Activated CD4-positive, alpha-beta T cell treated with anti-CD3 and anti-CD28 coated beads, Interleukin-2, amount 10 ng/mL, durations not matched to agents 24 days and 14 days (primary cell): ENCODE measurements around the gene KRTAP10-12. TPM values are rescaled to one million over a fixed set of nuclear protein-coding genes. Genes with fewer than 3 reads are reported as not detected.
"Not testable (repeated sequence)": the region's sequence is repeated elsewhere in the genome, so short reads cannot be mapped to it uniquely, and the experiment has no call there.

ENCODE experiments used
- DNase-seq: peaks from one replicate; pipeline ENCODE4 v3.0.0; 2022
- H3K27ac Mint-ChIP-seq: one replicate; pipeline ENCODE4 v1.8.0; 2022; ENCODE audit warnings: mild to moderate bottlenecking, mixed read lengths
- H3K27me3 Mint-ChIP-seq: one replicate; pipeline ENCODE4 v1.8.0; 2022; ENCODE audit warnings: mixed read lengths
- H3K36me3 Mint-ChIP-seq: one replicate; pipeline ENCODE4 v1.8.0; 2022; ENCODE audit warnings: low read depth, mild to moderate bottlenecking, mixed read lengths
- H3K4me1 Mint-ChIP-seq: one replicate; pipeline ENCODE4 v1.8.0; 2021; ENCODE audit warnings: mixed read lengths
- H3K4me3 Mint-ChIP-seq: one replicate; pipeline ENCODE4 v1.8.0; 2022; ENCODE audit warnings: mild to moderate bottlenecking, moderate library complexity, mixed read lengths
- H3K9me3 Mint-ChIP-seq: one replicate; pipeline ENCODE4 v1.8.0; 2021; ENCODE audit warnings: mixed read lengths
- intact Hi-C: fragments of 100-400 bp; cut with micrococcal nuclease; formaldehyde crosslinking; loops from one replicate; pipeline ENCODE4 v1.15.1; 2023
- total RNA-seq: library from RNA; stranded (reverse); gene quantifications from 2 replicates; pipeline ENCODE4 v1.2.3, GENCODE V29; 2022

The KRTAP10-12 gene
- total RNA-seq, 1 donor from 2014 or later, result not detected

DNA sequence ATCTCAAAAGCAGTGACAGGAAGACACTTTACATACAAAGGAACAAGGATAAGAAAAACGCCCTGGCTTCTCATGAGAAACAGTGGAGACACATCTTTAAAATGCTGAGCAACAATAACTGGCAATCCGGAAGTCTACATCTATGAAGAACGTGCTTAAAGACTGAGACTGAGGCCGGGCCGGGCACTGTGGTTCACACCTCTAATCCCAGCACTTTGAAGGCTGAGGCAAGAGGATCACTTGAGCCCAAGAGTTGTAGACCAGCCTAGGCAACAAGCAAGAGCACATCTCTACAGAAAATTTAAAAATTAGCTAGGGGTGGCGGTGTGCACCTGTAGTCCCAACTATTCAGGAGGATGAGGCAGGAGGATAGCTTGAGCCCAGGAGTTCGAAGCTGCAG, 12.9 kb upstream of the KRTAP10-12 start:
- Mint-ChIP-seq H3K27ac (no peak overlapping the region), H3K27me3 (peaks cover 18% of the 10 kb centered on the region), H3K36me3 (no peaks in the 10 kb centered on the region), H3K4me3 (no peak overlapping the region), H3K9me3 (peaks cover 4% of the 10 kb centered on the region), H3K4me1 (peaks cover 8% of the 10 kb centered on the region)
- no peak for DNase-seq
- intact Hi-C loops, result no loop called here

DNA sequence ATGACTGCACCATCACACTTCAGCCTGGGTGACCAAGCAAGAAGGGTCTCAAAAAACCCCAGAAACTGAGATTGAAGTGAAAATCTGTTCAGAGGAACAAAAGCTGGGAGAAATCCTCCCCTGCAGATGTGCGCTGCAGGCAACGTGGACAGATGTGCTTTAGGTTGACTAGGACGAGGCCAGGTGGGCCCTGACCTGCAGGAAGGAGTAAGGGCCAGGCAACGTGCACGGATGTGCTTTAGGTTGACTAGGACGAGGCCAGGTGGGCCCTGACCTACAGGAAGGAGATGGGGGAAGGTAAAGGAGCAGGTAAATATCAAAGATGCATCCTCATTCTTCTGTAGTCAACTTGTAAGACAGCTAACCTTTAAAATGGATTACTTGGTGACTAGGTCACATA, 12.5 kb upstream of the KRTAP10-12 start:
- peaks cover 8% of the 10 kb centered on the region for H3K4me1 Mint-ChIP-seq
- H3K4me3 Mint-ChIP-seq, result no peak overlapping the region
- intact Hi-C loops, result no loop called here
- DNase-seq, result no peak
- H3K36me3 Mint-ChIP-seq, result no peaks in the 10 kb centered on the region
- H3K27ac Mint-ChIP-seq, result no peak overlapping the region
- peaks cover 18% of the 10 kb centered on the region for H3K27me3 Mint-ChIP-seq
- H3K9me3 Mint-ChIP-seq, result peaks cover under 1% of the 10 kb centered on the region

DNA sequence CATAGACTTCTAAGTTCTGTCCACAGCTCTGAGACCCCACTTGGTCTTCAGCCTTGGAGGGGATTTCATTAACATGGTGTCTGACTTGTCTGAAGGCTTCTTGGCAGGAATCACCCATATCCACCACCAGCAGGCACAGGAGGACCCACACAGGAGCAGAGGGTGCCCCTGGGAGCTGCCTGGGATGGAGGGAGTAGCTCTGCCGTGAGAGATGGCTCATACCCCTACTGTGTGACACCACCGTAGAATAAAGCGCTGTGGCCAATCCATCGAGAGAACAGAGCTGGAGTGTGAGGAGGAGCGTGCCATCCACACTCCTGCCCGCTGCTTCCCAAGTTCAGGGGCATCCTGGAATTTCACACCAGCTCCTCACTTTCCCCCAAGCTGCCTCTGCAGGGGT, 11.9 kb upstream of the KRTAP10-12 start:
- H3K36me3 Mint-ChIP-seq, H3K9me3 Mint-ChIP-seq, H3K4me3 Mint-ChIP-seq, H3K4me1 Mint-ChIP-seq, H3K27ac Mint-ChIP-seq, intact Hi-C loops, DNase-seq: not testable (repeated sequence)
- peaks cover 18% of the 10 kb centered on the region for H3K27me3 Mint-ChIP-seq

DNA sequence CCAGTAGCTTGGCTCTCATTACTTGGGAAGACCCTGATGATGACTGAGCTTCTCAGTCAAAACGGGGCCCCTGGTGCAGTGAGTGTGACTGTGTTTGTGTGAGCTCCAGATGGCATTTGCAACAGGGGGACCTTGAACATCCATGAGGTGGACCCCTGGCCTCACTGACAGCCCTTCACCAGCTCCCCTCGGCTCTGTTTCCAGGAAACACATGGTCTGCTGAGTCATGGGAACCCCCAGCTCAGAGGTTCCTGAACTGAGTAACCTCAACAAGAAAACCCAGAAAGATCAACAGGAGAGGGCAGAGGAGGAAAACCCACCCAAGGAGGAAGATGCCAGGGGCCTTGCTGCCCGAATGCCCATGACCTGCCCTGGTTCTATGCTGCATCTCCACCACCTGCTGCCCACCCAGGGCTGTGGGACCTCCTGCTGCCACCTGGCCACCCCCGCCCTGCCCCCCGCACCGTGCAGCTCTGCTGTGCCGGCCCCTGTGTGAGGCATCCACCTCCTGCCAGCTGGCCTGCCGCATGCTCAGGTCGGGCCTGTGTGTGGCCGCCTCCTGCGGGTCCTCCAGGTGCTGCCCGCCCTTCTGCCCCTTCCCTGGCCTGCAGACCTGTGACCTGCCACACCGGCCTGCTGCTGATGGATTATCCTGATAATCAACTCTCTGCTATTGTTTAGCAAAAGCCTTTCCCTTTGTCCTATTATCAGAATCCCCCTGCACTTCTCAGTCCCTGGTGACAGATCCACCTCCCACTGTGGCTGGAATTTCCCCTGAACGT, 10.8 kb upstream of the KRTAP10-12 start:
- DNase-seq, result no peak
- intact Hi-C loops, result no loop called here
- H3K36me3 Mint-ChIP-seq, result no peaks in the 10 kb centered on the region

DNA sequence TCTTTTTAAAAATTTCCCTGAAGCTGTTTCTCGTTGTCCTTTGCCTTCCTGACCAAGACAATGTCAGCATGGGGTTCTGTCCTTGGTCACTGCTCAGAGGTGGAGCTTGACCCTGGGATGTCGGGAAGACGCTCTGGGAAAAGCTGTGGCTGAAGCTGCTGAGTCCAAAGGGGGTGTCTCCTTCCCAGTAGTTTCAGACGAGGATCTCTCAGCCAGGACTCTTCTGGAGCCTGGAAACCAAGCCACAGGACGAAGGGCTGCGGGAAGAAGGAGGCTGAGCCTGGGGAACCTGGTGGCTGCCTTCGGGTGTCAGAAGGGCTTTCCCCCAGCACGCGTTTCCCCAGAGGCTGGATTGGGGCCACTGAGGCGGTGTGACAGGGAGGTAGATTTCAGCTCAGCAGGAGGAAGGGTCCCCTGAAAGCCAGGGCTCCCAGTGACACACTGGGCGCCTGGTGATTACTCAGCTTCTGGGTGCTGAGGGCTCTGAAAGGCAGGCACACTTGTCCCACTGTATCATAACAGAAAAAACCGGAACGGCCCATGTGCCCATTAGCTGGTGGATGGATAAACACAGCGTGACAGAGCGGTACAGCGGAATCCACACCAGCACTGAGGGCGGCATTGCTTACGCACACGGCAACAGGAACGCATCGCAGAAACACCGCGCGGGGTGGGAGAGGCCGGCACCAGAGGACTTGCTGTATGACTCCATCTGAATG, 10.0 kb upstream of the KRTAP10-12 start:
- Mint-ChIP-seq H3K4me1 (peaks cover 11% of the 10 kb centered on the region), H3K4me3 (no peak overlapping the region), H3K36me3 (no peaks in the 10 kb centered on the region), H3K27me3 (peaks cover 21% of the 10 kb centered on the region), H3K27ac (no peak overlapping the region), H3K9me3 (no peaks in the 10 kb centered on the region)
- intact Hi-C loops, result no loop called here
- DNase-seq, result no peak

More for the DNA sequence above, 10.8 kb upstream of the KRTAP10-12 start:
- Mint-ChIP-seq H3K9me3 (no peaks in the 10 kb centered on the region), H3K27ac (peak overlapping the region; percentile 14), H3K4me1 (peaks cover 8% of the 10 kb centered on the region), H3K27me3 (peaks cover 16% of the 10 kb centered on the region), H3K4me3 (no peak overlapping the region)

DNA sequence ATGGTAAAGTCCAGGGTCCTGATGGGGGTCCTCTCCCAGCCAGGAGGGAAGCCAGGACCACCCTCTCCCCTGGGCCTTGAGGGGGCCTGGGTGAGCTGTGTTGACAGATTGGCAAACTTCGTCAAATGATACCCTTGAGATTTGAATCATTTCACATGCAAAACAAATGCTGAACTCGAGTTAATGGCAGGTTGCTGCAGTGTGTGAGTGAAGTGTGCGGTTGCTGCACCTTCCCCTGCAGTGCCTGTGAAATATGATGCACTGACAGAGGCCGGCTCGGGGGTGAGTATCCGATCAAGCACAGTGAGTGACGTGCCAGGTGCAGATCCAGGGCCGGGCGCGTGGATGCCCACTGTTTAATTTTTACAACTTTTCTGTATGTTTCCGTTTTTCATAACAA, 9.3 kb upstream of the KRTAP10-12 start:
- DNase-seq, result no peak
- no peaks in the 10 kb centered on the region for H3K9me3 Mint-ChIP-seq
- intact Hi-C loops, result no loop called here
- H3K27ac Mint-ChIP-seq, result no peak overlapping the region
- H3K4me3 Mint-ChIP-seq, result no peak overlapping the region
- no peaks in the 10 kb centered on the region for H3K36me3 Mint-ChIP-seq
- H3K27me3 Mint-ChIP-seq, result peaks cover 22% of the 10 kb centered on the region
- H3K4me1 Mint-ChIP-seq, result peaks cover 11% of the 10 kb centered on the region

DNA sequence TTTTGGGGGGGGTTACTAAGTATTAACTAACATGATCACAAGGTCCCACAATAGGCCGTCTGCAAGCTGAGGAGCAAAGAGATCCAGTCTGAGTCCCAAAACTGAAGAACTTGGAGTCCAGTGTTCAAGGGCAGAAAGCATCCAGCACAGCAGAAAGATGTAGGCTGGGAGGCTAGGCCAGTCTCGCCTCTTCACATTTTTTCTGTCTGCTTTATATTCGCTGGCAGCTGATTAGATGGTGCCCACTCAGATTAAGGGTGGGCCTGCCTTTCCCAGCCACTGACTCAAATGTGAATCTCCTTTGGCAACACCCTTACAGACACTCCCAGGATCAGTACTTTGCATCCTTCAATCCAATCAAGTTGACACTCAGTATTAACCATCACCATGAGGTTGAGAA, 7.2 kb upstream of the KRTAP10-12 start:
- Mint-ChIP-seq H3K27me3 (peaks cover 26% of the 10 kb centered on the region), H3K4me1 (peaks cover 11% of the 10 kb centered on the region)
- DNase-seq, H3K27ac Mint-ChIP-seq, H3K9me3 Mint-ChIP-seq, H3K36me3 Mint-ChIP-seq, intact Hi-C loops, H3K4me3 Mint-ChIP-seq: not testable (repeated sequence)

DNA sequence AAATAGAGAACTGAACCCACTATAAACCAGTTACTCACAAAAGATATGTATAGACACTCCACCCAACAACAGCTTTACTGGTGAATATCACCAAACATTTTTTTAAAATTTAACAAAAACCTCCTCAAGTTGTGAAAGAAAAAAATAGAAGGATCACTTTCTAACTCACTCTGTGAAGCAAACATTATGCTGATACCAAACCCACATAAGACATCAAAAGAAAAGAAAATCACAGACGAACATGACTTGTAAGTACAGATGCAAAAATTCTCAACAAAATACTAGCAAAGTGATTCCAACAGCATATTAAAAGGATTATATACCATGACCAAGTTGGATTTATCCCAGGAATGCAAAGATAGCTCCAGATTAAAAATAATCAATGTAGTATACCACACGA, 5.3 kb upstream of the KRTAP10-12 start:
- intact Hi-C loops, result no loop called here
- Mint-ChIP-seq H3K4me3 (no peak overlapping the region), H3K36me3 (no peaks in the 10 kb centered on the region), H3K27ac (no peak overlapping the region), H3K9me3 (peaks cover 5% of the 10 kb centered on the region), H3K4me1 (peaks cover 3% of the 10 kb centered on the region), H3K27me3 (peaks cover 33% of the 10 kb centered on the region)
- DNase-seq, result no peak

DNA sequence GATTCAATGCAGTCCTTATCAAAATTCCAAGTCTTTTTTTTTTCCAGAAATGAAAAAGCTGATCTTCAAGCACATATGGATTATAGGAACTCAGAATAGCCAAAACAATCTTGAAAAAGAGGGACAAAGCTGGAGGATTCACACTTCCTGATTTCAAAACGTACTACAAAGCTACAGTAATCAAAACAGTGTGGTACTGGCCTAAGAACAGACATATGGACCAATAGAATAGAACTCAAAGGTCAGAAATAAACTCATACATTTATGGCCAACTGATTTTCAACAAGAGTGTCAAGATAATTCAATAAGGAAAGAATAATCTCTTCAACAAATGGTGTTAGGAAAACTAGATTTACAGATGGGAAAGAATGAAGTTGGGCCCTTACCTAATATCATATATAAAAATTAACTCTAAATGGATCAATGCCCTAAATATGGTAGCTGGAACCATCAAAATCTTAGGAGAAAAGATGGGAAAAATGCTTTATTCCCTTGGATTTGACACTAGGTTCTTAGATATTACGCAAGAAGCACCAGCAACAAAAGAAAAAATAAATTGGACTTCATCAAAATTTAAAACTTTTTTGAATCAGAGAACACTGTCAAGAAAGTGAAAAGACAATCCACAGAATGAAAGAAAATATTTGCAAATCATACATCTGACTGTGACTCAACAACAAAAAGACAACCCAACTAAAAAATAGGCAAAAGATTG, 4.0 kb upstream of the KRTAP10-12 start:
- intact Hi-C loops, result no loop called here
- Mint-ChIP-seq H3K27me3 (peaks cover 43% of the 10 kb centered on the region), H3K4me3 (no peak overlapping the region), H3K4me1 (peaks cover 2% of the 10 kb centered on the region), H3K9me3 (peaks cover 5% of the 10 kb centered on the region), H3K36me3 (no peaks in the 10 kb centered on the region), H3K27ac (peak overlapping the region; percentile 50)
- no peak for DNase-seq

DNA sequence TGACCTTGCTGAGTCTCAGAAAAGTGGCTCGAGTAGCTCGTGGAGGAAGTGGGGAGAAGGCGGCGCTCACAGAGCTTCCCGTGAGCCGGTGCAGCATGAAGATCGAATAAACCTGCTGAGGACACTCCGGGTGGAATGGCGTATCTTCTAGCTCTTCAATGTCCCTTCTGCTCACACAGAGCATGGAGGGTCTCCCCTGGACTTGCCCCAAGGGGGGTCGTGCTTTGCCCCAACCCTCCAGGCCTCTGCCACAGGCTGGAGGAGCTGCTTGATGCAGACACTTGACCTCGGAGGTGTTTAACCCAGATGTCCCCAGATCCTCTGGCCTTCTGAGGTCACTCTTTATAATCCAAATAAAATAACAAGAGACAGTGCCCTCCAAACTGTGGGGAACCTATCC, 2.2 kb upstream of the KRTAP10-12 start:
- Mint-ChIP-seq H3K4me3 (no peak overlapping the region), H3K9me3 (peaks cover 5% of the 10 kb centered on the region), H3K36me3 (no peaks in the 10 kb centered on the region), H3K4me1 (peaks cover 2% of the 10 kb centered on the region), H3K27me3 (peaks cover 57% of the 10 kb centered on the region), H3K27ac (no peak overlapping the region)
- DNase-seq, result no peak
- intact Hi-C loops, result no loop called here

DNA sequence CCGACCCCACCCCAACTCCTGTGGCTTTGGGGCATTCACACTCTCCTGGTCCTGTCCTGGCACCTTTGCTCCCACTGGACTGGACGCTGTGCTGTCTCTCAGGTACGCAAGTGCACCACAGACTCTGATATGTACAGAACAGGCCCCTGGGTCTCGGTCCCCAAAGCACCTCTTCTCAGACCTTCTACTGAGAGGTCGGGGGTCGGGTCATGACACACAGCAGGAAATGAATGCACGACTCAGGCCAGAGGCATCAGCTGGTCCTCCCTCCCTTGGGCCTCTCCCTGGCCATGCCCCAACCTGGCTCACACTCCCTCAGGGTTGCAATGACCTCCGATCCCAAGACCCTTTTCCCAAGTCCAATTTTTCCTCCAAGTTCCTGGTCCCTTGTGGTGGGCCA, 1.8 kb upstream of the KRTAP10-12 start:
- H3K4me1 Mint-ChIP-seq, result peaks cover 2% of the 10 kb centered on the region
- H3K36me3 Mint-ChIP-seq, result no peaks in the 10 kb centered on the region
- H3K27ac Mint-ChIP-seq, result no peak overlapping the region
- peaks cover 5% of the 10 kb centered on the region for H3K9me3 Mint-ChIP-seq
- intact Hi-C loops, result no loop called here
- no peak overlapping the region for H3K4me3 Mint-ChIP-seq
- no peak for DNase-seq
- H3K27me3 Mint-ChIP-seq, result peaks cover 55% of the 10 kb centered on the region

DNA sequence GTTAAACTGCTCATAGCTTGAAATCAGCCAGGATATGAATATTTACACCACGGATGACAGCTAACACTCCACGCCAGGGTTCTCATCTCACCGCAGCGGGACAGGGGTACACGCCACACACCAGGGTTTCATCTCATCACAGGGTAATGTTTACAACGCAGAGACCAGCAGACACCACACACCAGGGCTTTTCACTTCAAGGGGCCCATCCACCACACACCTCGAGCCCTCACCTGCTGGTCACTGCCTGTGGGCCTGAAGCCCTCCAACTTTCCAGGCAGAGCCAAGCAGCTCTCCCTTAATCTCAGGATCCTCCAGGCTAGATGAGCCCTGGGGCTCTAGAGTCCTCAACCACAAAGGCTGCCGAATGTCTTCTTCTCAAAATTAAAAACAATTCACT, 1.3 kb upstream of the KRTAP10-12 start:
- Mint-ChIP-seq H3K9me3 (peaks cover 5% of the 10 kb centered on the region), H3K4me3 (no peak overlapping the region), H3K27ac (no peak overlapping the region), H3K4me1 (peaks cover 2% of the 10 kb centered on the region), H3K27me3 (peaks cover 52% of the 10 kb centered on the region), H3K36me3 (no peaks in the 10 kb centered on the region)
- no peak for DNase-seq
- intact Hi-C loops, result no loop called here

DNA sequence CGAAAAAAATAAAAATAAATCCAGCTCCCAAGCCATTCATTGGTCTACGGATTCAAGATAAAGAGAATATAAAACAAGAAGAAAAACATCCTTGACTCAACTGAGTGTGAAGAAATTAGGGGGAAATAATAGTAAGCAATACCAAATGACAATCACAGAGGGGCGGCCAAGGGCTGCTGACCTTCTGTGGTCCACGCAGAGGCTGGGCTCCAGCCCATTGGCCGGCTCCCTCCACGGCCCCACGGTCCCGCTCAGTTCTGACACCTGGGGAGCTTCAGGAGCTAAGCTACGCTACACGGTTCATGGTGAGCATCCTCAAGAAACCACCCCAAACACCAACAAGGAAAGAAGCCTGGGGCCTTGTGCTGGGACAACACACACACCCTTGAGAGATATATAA, 400 bp upstream of the KRTAP10-12 start:
- no peak for DNase-seq
- Mint-ChIP-seq H3K4me3 (no peak overlapping the region), H3K4me1 (peaks cover 2% of the 10 kb centered on the region), H3K36me3 (no peaks in the 10 kb centered on the region), H3K9me3 (peaks cover 5% of the 10 kb centered on the region), H3K27ac (no peak overlapping the region), H3K27me3 (peaks cover 53% of the 10 kb centered on the region)
- intact Hi-C loops, result no loop called here
